HK-2 (cell line): ENCODE results near the gene CXADR.

Experiments used
- DNase-seq: peaks from one replicate; pipeline ENCODE4 v3.0.0-alpha.2; 2018; ENCODE audit not compliant: unreplicated experiment

Gene CXADR

DNA sequence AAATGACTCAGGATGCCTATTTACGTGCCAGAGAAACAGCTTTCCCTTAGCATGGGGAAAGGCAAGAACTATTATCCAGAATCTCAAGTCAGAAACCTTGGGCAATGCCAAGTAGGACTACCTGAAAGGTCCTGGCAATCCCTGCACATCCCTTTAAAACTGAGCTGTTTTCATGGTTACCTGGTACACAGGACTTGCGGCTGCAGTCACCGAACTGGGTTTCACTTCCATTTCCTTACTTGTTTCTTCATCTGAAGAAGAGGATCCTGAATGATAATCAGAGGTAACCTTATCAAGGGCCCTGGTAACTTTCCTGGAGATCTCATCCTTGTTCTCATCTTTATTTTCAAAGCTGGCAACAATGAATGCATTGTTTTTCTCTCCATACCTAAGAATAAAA, 85.6 kb downstream of the CXADR start:
- no peak for DNase-seq

GRCh38 chr21:17602874-17603273, 90.0 kb downstream of the CXADR start:
- no peak for DNase-seq

DNA sequence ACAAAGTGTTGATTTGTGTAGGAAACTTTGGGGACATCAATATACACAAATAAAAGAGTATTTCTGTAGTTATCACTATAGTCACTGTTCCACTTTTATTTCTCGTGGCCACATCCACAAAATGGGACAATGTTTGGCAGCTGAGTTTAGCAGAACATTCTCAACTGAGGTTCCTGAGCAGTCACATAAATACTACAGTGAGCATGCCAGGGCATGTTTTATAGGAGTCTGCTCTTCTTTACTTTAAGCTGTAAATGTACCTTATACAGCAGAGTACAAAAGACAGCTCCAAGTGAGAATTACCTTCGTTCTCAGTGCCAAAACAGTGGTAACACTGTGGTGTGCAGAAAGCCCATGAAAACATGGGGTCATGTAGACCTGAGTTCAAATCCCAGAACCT, 94.8 kb downstream of the CXADR start:
- DNase-seq = no peak

GRCh38 chr21:17609681-17610080, 96.8 kb downstream of the CXADR start:
- no peak for DNase-seq

DNA sequence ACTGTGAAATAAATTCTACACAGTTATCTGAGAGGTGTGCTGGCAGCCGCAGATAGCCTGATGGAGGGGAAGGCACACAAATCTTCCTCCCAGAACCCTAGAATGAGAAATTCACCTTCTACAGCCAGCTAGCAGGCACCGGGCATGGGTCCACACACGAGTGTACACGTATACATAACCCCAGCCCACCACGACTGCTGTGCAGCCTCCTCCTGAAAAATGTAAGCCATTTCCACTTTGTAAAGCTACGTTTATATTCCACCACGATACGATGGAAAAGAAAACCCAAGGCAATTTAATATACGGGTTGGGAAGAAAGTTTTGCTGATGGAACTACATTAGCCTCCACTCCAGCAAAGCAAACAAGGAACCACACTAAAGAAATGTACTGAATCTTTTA, 98.1 kb downstream of the CXADR start:
- no peak for DNase-seq

GRCh38 chr21:17611414-17612022, 98.7 kb downstream of the CXADR start:
- peak; percentile 54 for DNase-seq

DNA sequence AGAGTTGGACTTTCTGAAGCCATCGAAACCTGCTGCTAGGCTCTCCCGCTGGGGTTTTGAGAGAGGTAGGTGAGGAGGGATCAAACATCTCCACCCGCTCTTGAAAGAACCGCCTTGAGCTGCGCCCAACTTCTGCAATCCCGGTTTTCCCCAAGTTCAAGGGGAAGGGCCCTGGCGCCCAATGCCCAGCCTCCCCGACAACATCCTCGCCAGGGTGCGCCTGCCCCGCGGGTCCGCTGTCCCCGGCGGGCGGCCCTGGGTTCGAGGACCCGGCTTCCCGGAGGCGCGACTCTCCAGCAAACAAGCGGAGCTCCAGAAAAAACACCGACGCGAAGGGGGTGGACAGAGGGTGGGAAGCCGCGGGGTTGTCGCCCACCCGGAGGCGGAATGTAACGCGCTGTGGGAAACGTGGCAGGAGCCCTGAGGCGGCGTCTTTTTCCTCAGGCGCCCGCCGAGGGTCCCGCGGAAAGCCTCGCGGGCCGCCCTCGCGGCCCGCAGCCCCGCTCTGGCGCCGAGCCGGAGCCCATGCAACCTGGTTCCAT, 99.3 kb downstream of the CXADR start:
- DNase-seq = peak; percentile 33

GRCh38 chr21:17612565-17613241, 99.9 kb downstream of the CXADR start, which contains the start of gene BTG3:
Gene BTG3, minus strand, starts transcription at chr21:17612901. Its CDS starts 3,757 bp downstream, at chr21:17609144.
- DNase-seq = peak; percentile 58

GRCh38 chr21:17613242-17613676, 100.4 kb downstream of the CXADR start:
- DNase-seq = no peak

GRCh38 chr21:17616831-17617230, 104.0 kb downstream of the CXADR start:
- no peak for DNase-seq

- no peak for DNase-seq
These were observed 109.2 kb downstream of the CXADR start for GRCh38 chr21:17622018-17622417.

GRCh38 chr21:17631195-17631594, 118.4 kb downstream of the CXADR start:
- DNase-seq = no peak

GRCh38 chr21:17636711-17637110, 123.9 kb downstream of the CXADR start:
- no peak for DNase-seq

- DNase-seq = no peak
These were observed 128.0 kb downstream of the CXADR start for GRCh38 chr21:17640821-17641220.
